ENCODE data around the gene DNAJB11. TPM values are rescaled to one million over a fixed set of nuclear protein-coding genes. Genes with fewer than 3 reads are reported as not detected.

The DNAJB11 gene
- total RNA-seq, 1 experiment from 2014 or later, result 87.9 TPM

DNA sequence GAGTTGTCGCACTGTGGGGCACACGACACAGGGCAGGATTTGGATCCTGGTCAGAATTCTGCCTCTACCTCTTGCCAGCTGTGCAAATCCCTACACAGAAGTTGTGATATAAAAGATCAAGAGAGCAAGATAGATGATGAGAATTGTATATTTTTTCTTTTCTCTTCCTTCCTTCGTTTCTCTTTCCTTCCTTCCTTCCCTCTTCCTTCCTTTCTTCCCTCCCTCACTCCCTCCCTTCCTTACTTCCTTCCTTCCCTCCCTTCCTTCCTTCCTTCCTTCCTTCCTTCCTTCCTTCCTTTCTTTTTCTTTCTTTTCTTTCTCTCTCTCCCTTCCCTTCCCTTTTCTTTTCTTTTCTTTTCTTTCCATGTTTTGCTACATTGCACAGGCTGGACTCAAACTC is 30.4 kb downstream of the DNAJB11 start:
- H3K4me1 ChIP-seq (ENCODE audit: control insufficient read depth, insufficient read depth, low read length), result no peaks in the 10 kb centered on the region
- no peak overlapping the region for H3K4me3 ChIP-seq (ENCODE audit: low read depth in 2 of 2, low read length in 2 of 2)
- no peaks in the 10 kb centered on the region for H3K36me3 ChIP-seq (ENCODE audit: control insufficient read depth, insufficient read depth, low read length)
- no peaks in the 10 kb centered on the region for H3K9me3 ChIP-seq (ENCODE audit: control insufficient read depth, insufficient read depth, low read depth, low read length)
- in situ Hi-C loops (cut with HindIII; ENCODE audit: low pct_unique_long_range_greater_than_20kb, low sequenced_read_pairs), result no loop called here
- no peak for TF ChIP-seq POLR2AphosphoS5 (IDR thresholded peaks at IDR 0.05; ENCODE audit: low read depth, low read length)
- TF ChIP-seq, protein P1, sequence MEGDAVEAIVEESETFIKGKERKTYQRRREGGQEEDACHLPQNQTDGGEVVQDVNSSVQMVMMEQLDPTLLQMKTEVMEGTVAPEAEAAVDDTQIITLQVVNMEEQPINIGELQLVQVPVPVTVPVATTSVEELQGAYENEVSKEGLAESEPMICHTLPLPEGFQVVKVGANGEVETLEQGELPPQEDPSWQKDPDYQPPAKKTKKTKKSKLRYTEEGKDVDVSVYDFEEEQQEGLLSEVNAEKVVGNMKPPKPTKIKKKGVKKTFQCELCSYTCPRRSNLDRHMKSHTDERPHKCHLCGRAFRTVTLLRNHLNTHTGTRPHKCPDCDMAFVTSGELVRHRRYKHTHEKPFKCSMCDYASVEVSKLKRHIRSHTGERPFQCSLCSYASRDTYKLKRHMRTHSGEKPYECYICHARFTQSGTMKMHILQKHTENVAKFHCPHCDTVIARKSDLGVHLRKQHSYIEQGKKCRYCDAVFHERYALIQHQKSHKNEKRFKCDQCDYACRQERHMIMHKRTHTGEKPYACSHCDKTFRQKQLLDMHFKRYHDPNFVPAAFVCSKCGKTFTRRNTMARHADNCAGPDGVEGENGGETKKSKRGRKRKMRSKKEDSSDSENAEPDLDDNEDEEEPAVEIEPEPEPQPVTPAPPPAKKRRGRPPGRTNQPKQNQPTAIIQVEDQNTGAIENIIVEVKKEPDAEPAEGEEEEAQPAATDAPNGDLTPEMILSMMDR (IDR thresholded peaks at IDR 0.05), result no peak
- TF ChIP-seq TCF7L2 (IDR thresholded peaks at IDR 0.05; ENCODE audit: low read depth, low read length), result no peak
- no peak for TF ChIP-seq SIN3A (IDR thresholded peaks at IDR 0.05; ENCODE audit: borderline replicate concordance, insufficient read depth, low read depth, low read length)
- TF ChIP-seq, protein P2, sequence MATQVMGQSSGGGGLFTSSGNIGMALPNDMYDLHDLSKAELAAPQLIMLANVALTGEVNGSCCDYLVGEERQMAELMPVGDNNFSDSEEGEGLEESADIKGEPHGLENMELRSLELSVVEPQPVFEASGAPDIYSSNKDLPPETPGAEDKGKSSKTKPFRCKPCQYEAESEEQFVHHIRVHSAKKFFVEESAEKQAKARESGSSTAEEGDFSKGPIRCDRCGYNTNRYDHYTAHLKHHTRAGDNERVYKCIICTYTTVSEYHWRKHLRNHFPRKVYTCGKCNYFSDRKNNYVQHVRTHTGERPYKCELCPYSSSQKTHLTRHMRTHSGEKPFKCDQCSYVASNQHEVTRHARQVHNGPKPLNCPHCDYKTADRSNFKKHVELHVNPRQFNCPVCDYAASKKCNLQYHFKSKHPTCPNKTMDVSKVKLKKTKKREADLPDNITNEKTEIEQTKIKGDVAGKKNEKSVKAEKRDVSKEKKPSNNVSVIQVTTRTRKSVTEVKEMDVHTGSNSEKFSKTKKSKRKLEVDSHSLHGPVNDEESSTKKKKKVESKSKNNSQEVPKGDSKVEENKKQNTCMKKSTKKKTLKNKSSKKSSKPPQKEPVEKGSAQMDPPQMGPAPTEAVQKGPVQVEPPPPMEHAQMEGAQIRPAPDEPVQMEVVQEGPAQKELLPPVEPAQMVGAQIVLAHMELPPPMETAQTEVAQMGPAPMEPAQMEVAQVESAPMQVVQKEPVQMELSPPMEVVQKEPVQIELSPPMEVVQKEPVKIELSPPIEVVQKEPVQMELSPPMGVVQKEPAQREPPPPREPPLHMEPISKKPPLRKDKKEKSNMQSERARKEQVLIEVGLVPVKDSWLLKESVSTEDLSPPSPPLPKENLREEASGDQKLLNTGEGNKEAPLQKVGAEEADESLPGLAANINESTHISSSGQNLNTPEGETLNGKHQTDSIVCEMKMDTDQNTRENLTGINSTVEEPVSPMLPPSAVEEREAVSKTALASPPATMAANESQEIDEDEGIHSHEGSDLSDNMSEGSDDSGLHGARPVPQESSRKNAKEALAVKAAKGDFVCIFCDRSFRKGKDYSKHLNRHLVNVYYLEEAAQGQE (IDR thresholded peaks at IDR 0.05; ENCODE audit: insufficient read depth in 1 of 2, low read depth in 2 of 2, low read length in 1 of 2), result no peak
- no peak overlapping the region for H3K27ac ChIP-seq (ENCODE audit: low read length)
- CTCF ChIA-PET, result interaction anchor here (0.6 to 1.4 kb wide), 2 partner anchors 16 to 32 kb away, joined by 6 to 8 read pairs; no protein-coding TSS in a partner anchor
- intact Hi-C loops (cut with micrococcal nuclease; ENCODE audit: unreplicated experiment), result no loop called here
- no TSS peak for BruUV-seq (replicated peaks)
- ATAC-seq (no peak), DNase-seq (ENCODE audit: low read depth, low spot score) (no peak)
- POLR2A ChIA-PET, result no interaction called here
- no peaks in the 10 kb centered on the region; the same call in 1 of the 2 replicates for H3K27me3 ChIP-seq (ENCODE audit: control insufficient read depth, insufficient read depth, low read length)

DNA sequence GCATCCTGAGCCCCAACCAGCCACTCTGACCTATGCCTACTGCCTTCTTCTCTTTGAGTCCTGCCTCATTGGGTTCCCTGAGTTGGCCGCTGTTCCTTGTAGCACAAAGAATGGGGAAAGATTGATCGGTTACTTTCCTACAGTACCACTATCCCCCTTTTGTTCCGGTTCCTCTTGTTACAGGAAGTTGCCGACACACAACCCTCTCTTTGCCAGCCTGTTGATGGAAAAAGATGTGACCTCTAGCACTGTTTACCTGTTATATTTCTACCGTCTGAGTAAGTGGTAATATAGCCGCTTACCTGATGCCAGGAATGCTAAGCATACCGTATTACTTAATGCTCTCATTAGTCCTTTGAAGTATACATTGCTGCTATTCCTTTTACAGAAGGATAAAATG is 32.6 kb downstream of the DNAJB11 start:
- DNase-seq (ENCODE audit: low read depth, low spot score) (no peak), ATAC-seq (no peak)
- POLR2A ChIA-PET, result interaction anchor here (0.7 kb wide), 1 partner anchor 487 kb away, joined by 4 read pairs; no protein-coding TSS in a partner anchor
- Histone ChIP-seq H3K9me3 (ENCODE audit: control insufficient read depth, insufficient read depth, low read depth, low read length) (no peaks in the 10 kb centered on the region), H3K4me3 (ENCODE audit: low read depth in 2 of 2, low read length in 2 of 2) (no peak overlapping the region), H3K27me3 (ENCODE audit: control insufficient read depth, insufficient read depth, low read length) (no peaks in the 10 kb centered on the region; the same call in 1 of the 2 replicates), H3K36me3 (ENCODE audit: control insufficient read depth, insufficient read depth, low read length) (no peaks in the 10 kb centered on the region), H3K27ac (ENCODE audit: low read length) (no peak overlapping the region), H3K4me1 (ENCODE audit: control insufficient read depth, insufficient read depth, low read length) (no peaks in the 10 kb centered on the region)
- in situ Hi-C loops (cut with HindIII; ENCODE audit: low pct_unique_long_range_greater_than_20kb, low sequenced_read_pairs), result no loop called here
- CTCF ChIA-PET, result interaction anchor here (1.1 kb wide), 1 partner anchor 11 kb away, joined by 3 read pairs; no protein-coding TSS in a partner anchor
- TF ChIP-seq SIN3A (IDR thresholded peaks at IDR 0.05; ENCODE audit: borderline replicate concordance, insufficient read depth, low read depth, low read length) (no peak), POLR2AphosphoS5 (IDR thresholded peaks at IDR 0.05; ENCODE audit: low read depth, low read length) (no peak), TCF7L2 (IDR thresholded peaks at IDR 0.05; ENCODE audit: low read depth, low read length) (no peak)
- TF ChIP-seq, protein P2 (IDR thresholded peaks at IDR 0.05; ENCODE audit: insufficient read depth in 1 of 2, low read depth in 2 of 2, low read length in 1 of 2), result no peak
- TF ChIP-seq, protein P1 (IDR thresholded peaks at IDR 0.05), result no peak
- intact Hi-C loops (cut with micrococcal nuclease; ENCODE audit: unreplicated experiment), result no loop called here
- BruUV-seq (replicated peaks), result no TSS peak
